DOHH2 (cell line): ENCODE measurements around the gene TCF25.

Experiments used
- H3F3A ChIP-seq: fragments of 200-600 bp; sonication (generic), shearing (Covaris generic); 2 replicates; pipeline ENCODE4 v1.6.0; 2016; ENCODE audit warnings: antibody characterized with exemption, mild to moderate bottlenecking; ENCODE audit not compliant: control insufficient read depth, insufficient read depth
- H3K27ac ChIP-seq: fragments of 200-600 bp; sonication (generic); 2 replicates; pipeline ENCODE4 v1.5.1; 2014; ENCODE audit warnings: low read depth, mild to moderate bottlenecking, low read length, moderate library complexity
- H3K27me3 ChIP-seq: fragments of 200-600 bp; sonication (generic); 2 replicates; pipeline ENCODE4 v1.6.1; 2014; ENCODE audit warnings: mild to moderate bottlenecking, low read length, mixed read lengths; ENCODE audit not compliant: control insufficient read depth
- H3K36me3 ChIP-seq: fragments of 200-600 bp; sonication (generic); 2 replicates; pipeline ENCODE4 v1.6.1; 2014; ENCODE audit warnings: mild to moderate bottlenecking, low read length, moderate library complexity, mixed read lengths; ENCODE audit not compliant: control insufficient read depth
- H3K4me1 ChIP-seq: fragments of 200-600 bp; sonication (generic); 2 replicates; pipeline ENCODE4 v1.6.1; 2014; ENCODE audit warnings: mild to moderate bottlenecking, low read length, mixed read lengths; ENCODE audit not compliant: control insufficient read depth
- H3K4me2 ChIP-seq: fragments of 200-600 bp; sonication (generic); 2 replicates; pipeline ENCODE4 v1.6.0; 2014; ENCODE audit warnings: mild to moderate bottlenecking, low read length, moderate library complexity
- H3K4me3 ChIP-seq: fragments of 200-600 bp; sonication (generic); 2 replicates; pipeline ENCODE4 v1.5.1; 2014; ENCODE audit warnings: mild to moderate bottlenecking, low read length, mixed read lengths
- H3K79me2 ChIP-seq: fragments of 200-600 bp; sonication (generic); 2 replicates; pipeline ENCODE4 v1.6.1; 2014; ENCODE audit warnings: mild to moderate bottlenecking, low read length, mixed read lengths; ENCODE audit not compliant: control insufficient read depth
- H3K9me2 ChIP-seq: fragments of 200-600 bp; sonication (generic); replicated peaks from 2 replicates; pipeline ENCODE4 v1.6.1; 2014; ENCODE audit warnings: mild to moderate bottlenecking, low read length, mixed read lengths; ENCODE audit not compliant: control insufficient read depth
- H3K9me3 ChIP-seq: fragments of 200-600 bp; sonication (generic); 2 replicates; pipeline ENCODE4 v1.6.1; 2014; ENCODE audit warnings: antibody characterized with exemption, low read length, mixed read lengths; ENCODE audit not compliant: control insufficient read depth, insufficient read depth
- H4K20me1 ChIP-seq: fragments of 200-600 bp; sonication (generic); 2 replicates; pipeline ENCODE4 v1.6.0; 2014; ENCODE audit warnings: low read depth, mild to moderate bottlenecking, antibody characterized with exemption, low read length, moderate library complexity; ENCODE audit not compliant: control insufficient read depth, insufficient read depth
- CTCF ChIP-seq: fragments of 200-600 bp; sonication (generic); IDR thresholded peaks from one replicate; pipeline ENCODE4 v1.5.1; 2014; ENCODE audit warnings: antibody characterized with exemption, mild to moderate bottlenecking, low read depth, low read length; ENCODE audit not compliant: poor library complexity, severe bottlenecking
- EZH2phosphoT487 ChIP-seq: fragments of 200-600 bp; sonication (generic); IDR thresholded peaks from 2 replicates; pipeline ENCODE4 v1.6.1; 2017; ENCODE audit warnings: borderline replicate concordance, mild to moderate bottlenecking, antibody characterized with exemption, low read length, moderate library complexity, mixed read lengths

The TCF25 gene

DNA sequence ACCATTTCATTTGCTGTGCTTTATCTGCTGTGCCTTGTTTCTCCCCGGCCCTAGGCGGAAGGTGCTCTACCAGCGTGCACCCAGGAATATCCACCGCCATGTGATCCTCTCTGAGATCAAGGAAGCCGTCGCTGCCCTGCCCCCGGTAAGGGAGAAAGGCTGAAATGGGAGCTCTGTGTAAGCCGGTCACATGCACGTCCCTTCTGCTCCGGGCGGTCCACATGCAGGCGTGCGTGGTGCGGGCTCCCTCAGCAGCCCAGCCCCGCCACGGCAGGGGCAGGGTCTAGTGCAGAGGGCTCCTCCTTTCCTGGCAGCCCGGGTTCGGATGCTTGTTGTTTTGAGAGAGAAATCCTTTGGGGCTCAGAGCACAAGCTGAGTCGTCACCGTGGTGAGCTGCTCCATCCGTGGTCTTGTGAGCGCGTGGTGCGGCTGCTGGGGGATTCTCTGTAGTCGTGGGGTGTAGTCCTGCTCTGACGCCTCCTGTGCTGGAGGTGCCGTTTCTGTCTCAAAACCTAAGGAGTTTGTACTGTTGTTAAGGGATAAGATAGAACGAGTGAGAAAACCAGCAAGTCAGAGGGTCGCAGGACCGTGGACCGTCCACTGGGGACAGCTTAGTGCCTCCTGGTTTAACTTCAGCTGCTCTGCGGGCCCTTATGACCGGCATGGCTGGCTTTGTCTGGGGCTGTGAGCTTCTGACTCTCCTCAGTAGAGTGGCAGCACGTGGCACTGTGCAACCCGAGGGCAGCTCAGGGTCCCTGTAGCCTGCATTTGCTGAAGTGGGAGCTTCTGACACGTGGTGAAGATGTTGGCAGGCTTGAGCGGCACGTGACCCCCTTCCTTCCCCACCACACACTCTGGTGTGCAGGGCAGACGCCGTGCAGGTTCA is 33.0 kb downstream of the TCF25 start:
- H3K4me2 ChIP-seq: no peak overlapping the region
- H3K27me3 ChIP-seq: no peaks in the 10 kb centered on the region
- H3K27ac ChIP-seq: no peak overlapping the region
- 0 out of 2 replicates have a peak, but pooled peaks cover 6% of the 10 kb centered on the region for H3K79me2 ChIP-seq
- TF ChIP-seq CTCF (no peak), EZH2phosphoT487 (no peak)
- H3K36me3 ChIP-seq: peaks cover 71% of the 10 kb centered on the region
- H3K9me3 ChIP-seq: peaks cover 7% of the 10 kb centered on the region; the same call in 1 of the 2 replicates
- no peaks in the 10 kb centered on the region for H4K20me1 ChIP-seq
- no peak overlapping the region for H3K4me3 ChIP-seq
- no peaks in the 10 kb centered on the region for H3K9me2 ChIP-seq
- peaks cover 27% of the 10 kb centered on the region for H3K4me1 ChIP-seq
- H3F3A ChIP-seq: peaks cover 11% of the 10 kb centered on the region

- Histone ChIP-seq H3K79me2 (0 out of 2 replicates have a peak, but pooled peaks cover 6% of the 10 kb centered on the region), H3K27me3 (no peaks in the 10 kb centered on the region), H3K36me3 (peaks cover 78% of the 10 kb centered on the region), H3K27ac (no peak overlapping the region), H3K4me1 (peaks cover 27% of the 10 kb centered on the region), H3F3A (peaks cover 11% of the 10 kb centered on the region), H4K20me1 (no peaks in the 10 kb centered on the region), H3K4me3 (no peak overlapping the region), H3K9me2 (no peaks in the 10 kb centered on the region), H3K4me2 (no peak overlapping the region), H3K9me3 (peaks cover 7% of the 10 kb centered on the region; the same call in 1 of the 2 replicates)
- TF ChIP-seq CTCF: no peak
- TF ChIP-seq EZH2phosphoT487: no peak
Measured at GRCh38 chr16:89907055-89907814, 33.8 kb downstream of the TCF25 start.

DNA sequence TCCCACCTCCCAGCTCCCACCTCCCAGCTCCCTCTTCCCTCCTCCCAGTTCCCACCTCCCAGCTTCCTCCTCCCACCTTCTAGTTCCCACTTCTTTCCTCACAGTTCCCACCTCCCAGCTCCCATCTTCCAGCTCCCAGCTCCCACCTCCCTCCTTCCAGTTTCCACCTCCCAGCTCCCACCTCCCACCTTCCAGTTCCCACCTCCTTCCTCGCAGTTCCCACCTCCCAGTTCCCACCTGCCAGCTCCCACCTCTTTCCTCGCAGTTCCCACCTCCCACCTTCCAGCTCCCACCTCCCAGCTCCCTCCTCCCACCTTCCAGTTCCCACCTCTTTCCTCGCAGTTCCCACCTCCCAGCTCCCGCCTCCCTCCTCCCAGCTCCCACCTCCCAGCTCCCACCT is 34.8 kb downstream of the TCF25 start:
- TF ChIP-seq CTCF: no peak
- TF ChIP-seq EZH2phosphoT487: no peak
- H3K79me2 ChIP-seq: 0 out of 2 replicates have a peak, but pooled peaks cover 6% of the 10 kb centered on the region
- no peaks in the 10 kb centered on the region for H3K27me3 ChIP-seq
- peaks cover 82% of the 10 kb centered on the region for H3K36me3 ChIP-seq
- peak overlapping the region; percentile 97 for H3K27ac ChIP-seq
- no peaks in the 10 kb centered on the region for H4K20me1 ChIP-seq
- peaks cover 7% of the 10 kb centered on the region; the same call in 1 of the 2 replicates for H3K9me3 ChIP-seq
- peaks cover 11% of the 10 kb centered on the region for H3F3A ChIP-seq
- H3K4me3 ChIP-seq: peak overlapping the region; percentile 48; the same call in 1 of the 2 replicates
- H3K4me2 ChIP-seq: peak overlapping the region; percentile 74
- peaks cover 27% of the 10 kb centered on the region for H3K4me1 ChIP-seq
- H3K9me2 ChIP-seq: no peaks in the 10 kb centered on the region
